K562 (cell line): ENCODE measurements around the gene CITED2. TPM values are rescaled to one million over a fixed set of nuclear protein-coding genes. Genes with fewer than 3 reads are reported as not detected.

ENCODE experiments used
- CREBBP ChIP-seq: IDR thresholded peaks from one replicate; pipeline ENCODE4 v1.6.1; 2012; ENCODE audit warnings: low read depth, mild to moderate bottlenecking, control low read depth, inconsistent platforms, low read length
- CXXC5 ChIP-seq: fragments of 250-450 bp; sonication (Bioruptor Pico); IDR thresholded peaks from 2 replicates; pipeline ENCODE4 v1.8.0; 2022; ENCODE audit warnings: inconsistent platforms, mild to moderate bottlenecking, moderate library complexity
- FOXM1 ChIP-seq, 2 experiments: fragments of 450-650 bp in 1 of 2; sonication (generic) in 1 of 2; formaldehyde crosslinking in 1 of 2; IDR thresholded peaks; 2 replicates each; pipeline versions ENCODE4 v1.6.1 to v1.9.0; 2017 to 2022; ENCODE audit warnings: low read depth in 2 of 2, mild to moderate bottlenecking in 2 of 2, missing genetic modification reagents in 1 of 2, moderate library complexity in 1 of 2
- HNRNPUL1 ChIP-seq: fragments of 200-400 bp; formaldehyde crosslinking; IDR thresholded peaks from 2 replicates; pipeline ENCODE4 v1.6.1; 2017; ENCODE audit warnings: low read length
- JUND ChIP-seq, 2 experiments: IDR thresholded peaks; 2 replicates in 1 of 2; 3 replicates in 1 of 2; pipeline ENCODE4 v1.6.1; 2011; ENCODE audit warnings: borderline replicate concordance in 2 of 2, low read depth in 2 of 2, low read length in 2 of 2, improper control_type of control experiment in 1 of 2, missing biosample characterization in 1 of 2, missing genetic modification characterization in 1 of 2, missing genetic modification reagents in 1 of 2
- MECOM ChIP-seq: fragments of 250-450 bp; sonication (Bioruptor Pico); IDR thresholded peaks from 2 replicates; pipeline ENCODE4 v1.8.0; 2022; ENCODE audit warnings: inconsistent platforms
- RAD21 ChIP-seq, 2 experiments: fragments of 250-450 bp in 1 of 2; fragments of 450-650 bp in 1 of 2; sonication (Bioruptor Pico) in 1 of 2; formaldehyde crosslinking in 1 of 2; IDR thresholded peaks in 1 of 2; conservative IDR thresholded peaks in 1 of 2; 2 replicates each; pipeline versions ENCODE4 v1.4.0 to v1.8.0; 2020 to 2022; ENCODE audit warnings: mild to moderate bottlenecking in 2 of 2, moderate library complexity in 1 of 2
- RBM25 ChIP-seq: fragments of 200-400 bp; formaldehyde crosslinking; IDR thresholded peaks from 2 replicates; pipeline ENCODE4 v1.6.1; 2018; ENCODE audit warnings: low read length, low read depth, moderate library complexity; ENCODE audit not compliant: severe bottlenecking
- SRSF7 ChIP-seq: fragments of 200-400 bp; formaldehyde crosslinking; optimal IDR thresholded peaks from 2 replicates; pipeline ENCODE3; 2017; ENCODE audit warnings: mild to moderate bottlenecking, low read depth, low read length
- TEAD4 ChIP-seq, 2 experiments: sonication (generic) in 1 of 2; formaldehyde crosslinking in 1 of 2; IDR thresholded peaks; 2 replicates each; pipeline versions ENCODE4 v1.6.1 to v1.8.0; 2012 to 2022; ENCODE audit warnings: borderline replicate concordance in 1 of 2, inconsistent platforms in 1 of 2, low read length in 1 of 2, mild to moderate bottlenecking in 1 of 2, missing genetic modification reagents in 1 of 2
- ZNF174 ChIP-seq: fragments of 250-450 bp; sonication (Bioruptor Pico); IDR thresholded peaks from 2 replicates; pipeline ENCODE4 v1.4.0; 2020; ENCODE audit warnings: mild to moderate bottlenecking
- ZNF239 ChIP-seq: fragments of 250-450 bp; sonication (Bioruptor Pico); IDR thresholded peaks from 2 replicates; pipeline ENCODE4 v1.4.0; 2020; ENCODE audit warnings: mild to moderate bottlenecking
- polyA plus RNA-seq, 8 experiments: library from polyadenylated mRNA; depleted of rRNA in 4 of 8; stranded (reverse) in 5 of 8; unstranded in 3 of 8; fragments of >200 nt; fragmentation: Nextera tagmentation in 2 of 8; fragmentation: Illumina TruSeq in 1 of 8; extraction: Ambion mirVana in 2 of 8; extraction: Trizol in 1 of 8; gene quantifications; 2 replicates each; pipeline versions ENCODE4 v1.2.1 to v1.2.3, GENCODE V29; 2011 to 2014; ENCODE audit warnings: inconsistent platforms in 1 of 8, missing spikeins in 1 of 8
- total RNA-seq, 7 experiments: library from RNA; depleted of rRNA in 6 of 7; stranded (reverse); fragments of >200 nt in 6 of 7; fragmentation: Illumina TruSeq in 2 of 7; extraction: Trizol in 2 of 7; gene quantifications; 2 replicates each; pipeline versions ENCODE4 v1.2.1 to v1.2.3, GENCODE V29; 2011 to 2021; ENCODE audit warnings: low replicate concordance in 1 of 7
- TF ChIP-seq, protein P1 (sequence below): sonication (generic); formaldehyde crosslinking; IDR thresholded peaks from 2 replicates; pipeline ENCODE4 v1.9.0; 2022; ENCODE audit warnings: mild to moderate bottlenecking, missing genetic modification reagents
- TF ChIP-seq, protein P2 (sequence below): sonication (generic); formaldehyde crosslinking; IDR thresholded peaks from 2 replicates; pipeline ENCODE4 v1.8.1; 2023; ENCODE audit warnings: mild to moderate bottlenecking, missing genetic modification reagents, moderate library complexity
- TF ChIP-seq, protein P3 (sequence below): fragments of 250-450 bp; sonication (Bioruptor Pico); IDR thresholded peaks from 2 replicates; pipeline ENCODE4 v1.4.0; 2020; ENCODE audit warnings: mild to moderate bottlenecking
- TF ChIP-seq, protein P4 (sequence below): IDR thresholded peaks from 2 replicates; pipeline ENCODE4 v1.6.1; 2011; ENCODE audit warnings: borderline replicate concordance, low read depth, mild to moderate bottlenecking, moderate library complexity, low read length; ENCODE audit not compliant: insufficient read depth, poor library complexity, severe bottlenecking
- TF ChIP-seq, protein P5 (sequence below): fragments of 450-650 bp; IDR thresholded peaks from 2 replicates; pipeline ENCODE4 v1.6.1; 2016; ENCODE audit warnings: mild to moderate bottlenecking

The CITED2 gene
- total and polyA plus RNA-seq, 9 of the 15 experiments (the other 6 are each of a cell fraction or from before 2014, with no cell fraction given) = 0.21 to 86.1 (median 17.5) TPM

DNA sequence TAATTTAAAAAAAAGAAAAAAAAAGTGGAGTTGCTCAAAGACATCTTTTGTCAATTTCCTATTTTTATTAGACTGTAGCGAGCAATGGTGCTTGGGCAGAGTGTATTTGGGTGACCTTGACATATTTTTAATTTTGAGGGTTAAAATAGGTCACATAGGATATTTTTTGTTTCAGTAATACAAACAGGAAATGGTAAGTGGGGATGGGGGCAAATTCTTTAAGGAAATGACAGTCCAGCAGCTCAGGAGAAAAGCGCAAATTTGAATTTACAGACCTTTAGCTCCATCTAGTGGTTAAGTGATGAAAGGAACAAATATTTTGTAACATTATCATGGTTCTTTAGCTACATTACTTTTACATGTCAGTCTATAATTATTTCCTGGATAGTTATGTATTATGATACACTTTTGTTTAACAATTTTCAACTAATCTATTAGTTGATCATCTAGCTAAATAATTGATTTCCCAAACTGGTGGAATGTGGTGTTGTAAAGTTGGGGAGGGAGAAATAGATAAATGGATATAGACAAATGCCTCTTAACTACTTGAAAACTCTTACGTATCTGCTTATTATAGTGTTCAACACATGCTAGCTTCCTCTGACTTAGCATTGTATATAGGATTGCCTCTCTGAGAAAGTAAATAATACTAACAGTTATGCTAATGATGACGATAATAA lies 10.0 kb downstream of the CITED2 start (continued):
- TF ChIP-seq HNRNPUL1 (no peak), TEAD4 (IDR thresholded peaks at IDR 0.05; ENCODE audit: low read length) (0 out of 2 replicates have a peak, but pooled peaks have one; percentile 29), TEAD4 (CRISPR knock-in tag; IDR thresholded peaks at IDR 0.05; ENCODE audit: borderline replicate concordance) (no peak), FOXM1 (IDR thresholded peaks at IDR 0.05; ENCODE audit: low read depth) (no peak), FOXM1 (CRISPR knock-in tag; IDR thresholded peaks at IDR 0.05; ENCODE audit: low read depth) (no peak), ZNF174 (CRISPR knock-in tag) (no peak), MECOM (CRISPR knock-in tag) (no peak), RAD21 (CRISPR knock-in tag; conservative IDR thresholded peaks at IDR 0.05 in 1 of 2, IDR thresholded peaks at IDR 0.05 in 1 of 2) (peak; percentile 98), CREBBP (no peak), ZNF239 (CRISPR knock-in tag) (0 out of 2 replicates have a peak, but pooled peaks have one; percentile 15), JUND (IDR thresholded peaks at IDR 0.05; ENCODE audit: borderline replicate concordance, low read depth, low read length) (no peak), JUND (tag; IDR thresholded peaks at IDR 0.05; ENCODE audit: borderline replicate concordance, low read depth, low read length) (no peak), CXXC5 (CRISPR knock-in tag) (no peak), RBM25 (no peak), SRSF7 (no peak)
- TF ChIP-seq, protein P1, sequence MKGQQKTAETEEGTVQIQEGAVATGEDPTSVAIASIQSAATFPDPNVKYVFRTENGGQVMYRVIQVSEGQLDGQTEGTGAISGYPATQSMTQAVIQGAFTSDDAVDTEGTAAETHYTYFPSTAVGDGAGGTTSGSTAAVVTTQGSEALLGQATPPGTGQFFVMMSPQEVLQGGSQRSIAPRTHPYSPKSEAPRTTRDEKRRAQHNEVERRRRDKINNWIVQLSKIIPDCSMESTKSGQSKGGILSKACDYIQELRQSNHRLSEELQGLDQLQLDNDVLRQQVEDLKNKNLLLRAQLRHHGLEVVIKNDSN (CRISPR knock-in tag) = no peak
- TF ChIP-seq, protein P2, sequence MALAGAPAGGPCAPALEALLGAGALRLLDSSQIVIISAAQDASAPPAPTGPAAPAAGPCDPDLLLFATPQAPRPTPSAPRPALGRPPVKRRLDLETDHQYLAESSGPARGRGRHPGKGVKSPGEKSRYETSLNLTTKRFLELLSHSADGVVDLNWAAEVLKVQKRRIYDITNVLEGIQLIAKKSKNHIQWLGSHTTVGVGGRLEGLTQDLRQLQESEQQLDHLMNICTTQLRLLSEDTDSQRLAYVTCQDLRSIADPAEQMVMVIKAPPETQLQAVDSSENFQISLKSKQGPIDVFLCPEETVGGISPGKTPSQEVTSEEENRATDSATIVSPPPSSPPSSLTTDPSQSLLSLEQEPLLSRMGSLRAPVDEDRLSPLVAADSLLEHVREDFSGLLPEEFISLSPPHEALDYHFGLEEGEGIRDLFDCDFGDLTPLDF (CRISPR knock-in tag) = no peak
- TF ChIP-seq, protein P3, sequence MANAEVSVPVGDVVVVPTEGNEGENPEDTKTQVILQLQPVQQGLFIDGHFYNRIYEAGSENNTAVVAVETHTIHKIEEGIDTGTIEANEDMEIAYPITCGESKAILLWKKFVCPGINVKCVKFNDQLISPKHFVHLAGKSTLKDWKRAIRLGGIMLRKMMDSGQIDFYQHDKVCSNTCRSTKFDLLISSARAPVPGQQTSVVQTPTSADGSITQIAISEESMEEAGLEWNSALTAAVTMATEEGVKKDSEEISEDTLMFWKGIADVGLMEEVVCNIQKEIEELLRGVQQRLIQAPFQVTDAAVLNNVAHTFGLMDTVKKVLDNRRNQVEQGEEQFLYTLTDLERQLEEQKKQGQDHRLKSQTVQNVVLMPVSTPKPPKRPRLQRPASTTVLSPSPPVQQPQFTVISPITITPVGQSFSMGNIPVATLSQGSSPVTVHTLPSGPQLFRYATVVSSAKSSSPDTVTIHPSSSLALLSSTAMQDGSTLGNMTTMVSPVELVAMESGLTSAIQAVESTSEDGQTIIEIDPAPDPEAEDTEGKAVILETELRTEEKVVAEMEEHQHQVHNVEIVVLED = no peak
- TF ChIP-seq, protein P4, sequence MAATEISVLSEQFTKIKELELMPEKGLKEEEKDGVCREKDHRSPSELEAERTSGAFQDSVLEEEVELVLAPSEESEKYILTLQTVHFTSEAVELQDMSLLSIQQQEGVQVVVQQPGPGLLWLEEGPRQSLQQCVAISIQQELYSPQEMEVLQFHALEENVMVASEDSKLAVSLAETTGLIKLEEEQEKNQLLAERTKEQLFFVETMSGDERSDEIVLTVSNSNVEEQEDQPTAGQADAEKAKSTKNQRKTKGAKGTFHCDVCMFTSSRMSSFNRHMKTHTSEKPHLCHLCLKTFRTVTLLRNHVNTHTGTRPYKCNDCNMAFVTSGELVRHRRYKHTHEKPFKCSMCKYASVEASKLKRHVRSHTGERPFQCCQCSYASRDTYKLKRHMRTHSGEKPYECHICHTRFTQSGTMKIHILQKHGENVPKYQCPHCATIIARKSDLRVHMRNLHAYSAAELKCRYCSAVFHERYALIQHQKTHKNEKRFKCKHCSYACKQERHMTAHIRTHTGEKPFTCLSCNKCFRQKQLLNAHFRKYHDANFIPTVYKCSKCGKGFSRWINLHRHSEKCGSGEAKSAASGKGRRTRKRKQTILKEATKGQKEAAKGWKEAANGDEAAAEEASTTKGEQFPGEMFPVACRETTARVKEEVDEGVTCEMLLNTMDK = no peak
- TF ChIP-seq, protein P5, sequence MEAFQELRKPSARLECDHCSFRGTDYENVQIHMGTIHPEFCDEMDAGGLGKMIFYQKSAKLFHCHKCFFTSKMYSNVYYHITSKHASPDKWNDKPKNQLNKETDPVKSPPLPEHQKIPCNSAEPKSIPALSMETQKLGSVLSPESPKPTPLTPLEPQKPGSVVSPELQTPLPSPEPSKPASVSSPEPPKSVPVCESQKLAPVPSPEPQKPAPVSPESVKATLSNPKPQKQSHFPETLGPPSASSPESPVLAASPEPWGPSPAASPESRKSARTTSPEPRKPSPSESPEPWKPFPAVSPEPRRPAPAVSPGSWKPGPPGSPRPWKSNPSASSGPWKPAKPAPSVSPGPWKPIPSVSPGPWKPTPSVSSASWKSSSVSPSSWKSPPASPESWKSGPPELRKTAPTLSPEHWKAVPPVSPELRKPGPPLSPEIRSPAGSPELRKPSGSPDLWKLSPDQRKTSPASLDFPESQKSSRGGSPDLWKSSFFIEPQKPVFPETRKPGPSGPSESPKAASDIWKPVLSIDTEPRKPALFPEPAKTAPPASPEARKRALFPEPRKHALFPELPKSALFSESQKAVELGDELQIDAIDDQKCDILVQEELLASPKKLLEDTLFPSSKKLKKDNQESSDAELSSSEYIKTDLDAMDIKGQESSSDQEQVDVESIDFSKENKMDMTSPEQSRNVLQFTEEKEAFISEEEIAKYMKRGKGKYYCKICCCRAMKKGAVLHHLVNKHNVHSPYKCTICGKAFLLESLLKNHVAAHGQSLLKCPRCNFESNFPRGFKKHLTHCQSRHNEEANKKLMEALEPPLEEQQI = 0 out of 2 replicates have a peak, but pooled peaks have one; percentile 22
